Testis (tissue), 3 donors: Measurements from ENCODE around the gene KIF3B. TPM values are rescaled to one million over a fixed set of nuclear protein-coding genes. Genes with fewer than 3 reads are reported as not detected.

Experiments used
- DNase-seq: peaks from one replicate; pipeline ENCODE4 v3.0.0-alpha.2; 2019
- H3K27ac ChIP-seq, 2 donors: fragments of 200-600 bp; sonication (generic); one replicate each; pipeline ENCODE4 v1.5.1; 2019
- H3K27me3 ChIP-seq: fragments of 200-600 bp; sonication (generic); one replicate; pipeline ENCODE4 v1.5.1; 2019
- H3K36me3 ChIP-seq: fragments of 200-600 bp; sonication (generic); one replicate; pipeline ENCODE4 v1.5.1; 2017; ENCODE audit warnings: low read depth; ENCODE audit errors: missing control alignments
- H3K4me1 ChIP-seq: fragments of 200-600 bp; sonication (generic); one replicate; pipeline ENCODE4 v1.5.1; 2019
- H3K4me3 ChIP-seq, 2 donors: fragments of 200-600 bp; sonication (generic); one replicate each; pipeline ENCODE4 v1.5.1; 2017 to 2019
- H3K9me3 ChIP-seq: fragments of 200-600 bp; sonication (generic); one replicate; pipeline ENCODE4 v1.5.1; 2017
- CTCF ChIP-seq, 3 experiments: fragments of 450-650 bp in 2 of 3; fragments of 200-600 bp in 1 of 3; sonication (generic) in 1 of 3; IDR thresholded peaks; one replicate each; pipeline ENCODE4 v1.5.1; 2016 to 2019; ENCODE audit warnings: antibody characterized with exemption in 3 of 3, mild to moderate bottlenecking in 2 of 3, moderate library complexity in 1 of 3
- POLR2A ChIP-seq: fragments of 450-650 bp; IDR thresholded peaks from one replicate; pipeline ENCODE4 v1.6.1; 2017; ENCODE audit warnings: antibody characterized with exemption, mild to moderate bottlenecking, moderate library complexity
- WGBS, 2 donors: methylation state at CpG; one replicate each; pipeline ENCODE4 v1.1.5; 2018; 5-methylcytosine and 5-hydroxymethylcytosine counted together
- intact Hi-C: fragments of 100-400 bp; cut with DNase I; formaldehyde crosslinking; loops from one replicate; pipeline ENCODE4 v1.15.1; 2023; ENCODE audit warnings: low total_unique reads
- polyA plus RNA-seq: library from polyadenylated mRNA; stranded (reverse); fragments of 350-450 nt; fragmentation: Illumina TruSeq; extraction: RNeasy Lipid Tissue Mini Kit (QIAGEN cat#74804); gene quantifications from one replicate; pipeline ENCODE4 v1.2.3, GENCODE V29; 2014; ENCODE audit warnings: low read depth, low replicate concordance; ENCODE audit not compliant: insufficient read depth
- total RNA-seq, 2 donors: library from RNA; depleted of rRNA; stranded (reverse); fragments of >200 nt; gene quantifications; one replicate each; pipeline ENCODE4 v1.2.3, GENCODE V29; 2016

KIF3B gene
- total and polyA plus RNA-seq, 3 donors from 2014 or later, result 33.1 to 55.6 (median 41.2) TPM

GRCh38 chr20:32304131-32304746 lies 26.8 kb downstream of the KIF3B start:
- H3K4me3 ChIP-seq, result no peak overlapping the region
- no peak for TF ChIP-seq POLR2A
- TF ChIP-seq CTCF (IDR thresholded peaks at IDR 0.05), result no peak
- no peaks in the 10 kb centered on the region for H3K36me3 ChIP-seq
- H3K27me3 ChIP-seq, result no peaks in the 10 kb centered on the region
- H3K27ac ChIP-seq, result no peak overlapping the region
- H3K9me3 ChIP-seq, result no peaks in the 10 kb centered on the region
- intact Hi-C loops, result no loop called here
- peaks cover 9% of the 10 kb centered on the region for H3K4me1 ChIP-seq
- no peak for DNase-seq
- WGBS, 2 donors, result 71 to 76% methylated on average over 2 of the region's 2 CpGs

GRCh38 chr20:32312718-32313424 lies 35.4 kb downstream of the KIF3B start:
- Histone ChIP-seq H3K27me3 (no peaks in the 10 kb centered on the region), H3K36me3 (no peaks in the 10 kb centered on the region), H3K4me3 (no peak overlapping the region), H3K9me3 (no peaks in the 10 kb centered on the region), H3K27ac (no peak overlapping the region), H3K4me1 (no peaks in the 10 kb centered on the region)
- 58 to 76% methylated on average over 3 of the region's 3 CpGs for WGBS, 2 donors
- DNase-seq, result no peak
- TF ChIP-seq CTCF (IDR thresholded peaks at IDR 0.05) (no peak), POLR2A (no peak)
- intact Hi-C loops, result no loop called here

GRCh38 chr20:32314768-32315167 lies 37.3 kb downstream of the KIF3B start:
- no peak for DNase-seq
- Histone ChIP-seq H3K4me1 (no peaks in the 10 kb centered on the region), H3K9me3 (no peaks in the 10 kb centered on the region), H3K4me3 (no peak overlapping the region), H3K36me3 (no peaks in the 10 kb centered on the region), H3K27me3 (no peaks in the 10 kb centered on the region), H3K27ac (no peak overlapping the region)
- intact Hi-C loops, result no loop called here
- 43 to 86% methylated on average over 1 of the region's 1 CpG for WGBS, 2 donors
- TF ChIP-seq POLR2A, result no peak

- DNase-seq, result no peak
- no peak overlapping the region for H3K4me3 ChIP-seq
- no peaks in the 10 kb centered on the region for H3K4me1 ChIP-seq
- no peaks in the 10 kb centered on the region for H3K27me3 ChIP-seq
- TF ChIP-seq POLR2A, result no peak
- TF ChIP-seq CTCF (IDR thresholded peaks at IDR 0.05), result no peak
- no peaks in the 10 kb centered on the region for H3K36me3 ChIP-seq
- WGBS, 2 donors, result 89 to 100% methylated on average over 3 of the region's 3 CpGs
- no peak overlapping the region for H3K27ac ChIP-seq
- intact Hi-C loops, result no loop called here
- no peaks in the 10 kb centered on the region for H3K9me3 ChIP-seq
Measured at GRCh38 chr20:32315399-32315798, 37.9 kb downstream of the KIF3B start.

GRCh38 chr20:32315891-32316290 lies 38.4 kb downstream of the KIF3B start:
- no peak for DNase-seq
- Histone ChIP-seq H3K9me3 (no peaks in the 10 kb centered on the region), H3K36me3 (no peaks in the 10 kb centered on the region), H3K4me3 (no peak overlapping the region), H3K27ac (no peak overlapping the region), H3K27me3 (no peaks in the 10 kb centered on the region), H3K4me1 (no peaks in the 10 kb centered on the region)
- TF ChIP-seq CTCF (IDR thresholded peaks at IDR 0.05) (no peak), POLR2A (no peak)
- intact Hi-C loops, result no loop called here
- 62 to 65% methylated on average over 2 of the region's 2 CpGs for WGBS, 2 donors
